Naive thymus-derived CD4-positive, alpha-beta T cell (primary cell): ENCODE measurements around the gene NOP16. TPM values are rescaled to one million over a fixed set of nuclear protein-coding genes. Genes with fewer than 3 reads are reported as not detected.

Experiments used
- ATAC-seq: fragments of 150-1000 bp; cut with Tn5 transposase; 2 replicates; pipeline ENCODE4 v1.10.0; 2021; ENCODE audit warnings: mild to moderate bottlenecking, moderate library complexity
- CTCF ChIA-PET: fragments of 350-600 bp; sonication (Branson Sonifier 250); formaldehyde crosslinking; loops from one replicate; lab custom pipeline; 2021; ENCODE audit warnings: antibody characterized with exemption; lab: Charles Lee
- POLR2A ChIA-PET: fragments of 350-600 bp; sonication (Branson Sonifier 250); formaldehyde crosslinking; loops from one replicate; lab custom pipeline; 2021; ENCODE audit warnings: antibody characterized with exemption, inconsistent platforms; lab: Charles Lee
- DNase-seq, 9 donors: peaks; one replicate each; pipeline versions ENCODE4 v3.0.0 to v3.0.0-alpha.2; 2020 to 2022; ENCODE audit warnings: mixed read lengths in 1 of 9
- H3K27ac ChIP-seq: one replicate; pipeline ENCODE4 v1.7.0; 2013; ENCODE audit warnings: mild to moderate bottlenecking, low read depth, low read length, moderate library complexity
- H3K27me3 ChIP-seq, 2 donors: one replicate each; pipeline ENCODE4 v1.7.0; 2013; ENCODE audit warnings: low read length in 2 of 2, mild to moderate bottlenecking in 2 of 2, moderate library complexity in 2 of 2; ENCODE audit not compliant: control insufficient read depth in 2 of 2, insufficient read depth in 2 of 2
- H3K36me3 ChIP-seq, 3 experiments: 1 replicate in 2 of 3; 2 replicates in 1 of 3; pipeline ENCODE4 v1.7.0; 2013; ENCODE audit warnings: low read length in 3 of 3, mild to moderate bottlenecking in 3 of 3, moderate library complexity in 1 of 3; ENCODE audit not compliant: insufficient read depth in 3 of 3, control insufficient read depth in 2 of 3
- H3K4me1 ChIP-seq, 2 donors: one replicate each; pipeline ENCODE4 v1.7.0; 2013; ENCODE audit warnings: low read length in 2 of 2, mild to moderate bottlenecking in 2 of 2, moderate library complexity in 1 of 2; ENCODE audit not compliant: control insufficient read depth in 2 of 2, insufficient read depth in 2 of 2
- H3K4me3 ChIP-seq: 2 replicates; pipeline ENCODE4 v1.7.0; 2013; ENCODE audit warnings: mild to moderate bottlenecking, low read length
- H3K9me3 ChIP-seq, 3 experiments: 1 replicate in 2 of 3; 2 replicates in 1 of 3; pipeline ENCODE4 v1.7.0; 2013; ENCODE audit warnings: low read length in 3 of 3; ENCODE audit not compliant: control insufficient read depth in 2 of 3
- H3K27ac Mint-ChIP-seq, 9 donors: one replicate each; pipeline ENCODE4 v1.8.0; 2020 to 2022; ENCODE audit warnings: mixed read lengths in 9 of 9, mild to moderate bottlenecking in 8 of 9, moderate library complexity in 5 of 9, inconsistent platforms in 2 of 9
- H3K27me3 Mint-ChIP-seq, 5 donors: one replicate each; pipeline ENCODE4 v1.8.0; 2021 to 2022; ENCODE audit warnings: mixed read lengths in 5 of 5, mild to moderate bottlenecking in 1 of 5
- H3K36me3 Mint-ChIP-seq, 5 donors: one replicate each; pipeline ENCODE4 v1.8.0; 2020 to 2022; ENCODE audit warnings: mixed read lengths in 5 of 5, mild to moderate bottlenecking in 3 of 5, inconsistent platforms in 1 of 5
- H3K4me1 Mint-ChIP-seq, 7 donors: one replicate each; pipeline ENCODE4 v1.8.0; 2020 to 2022; ENCODE audit warnings: mixed read lengths in 7 of 7, mild to moderate bottlenecking in 3 of 7, inconsistent platforms in 1 of 7
- H3K4me3 Mint-ChIP-seq, 10 donors: one replicate each; pipeline ENCODE4 v1.8.0; 2020 to 2022; ENCODE audit warnings: mild to moderate bottlenecking in 10 of 10, mixed read lengths in 10 of 10, moderate library complexity in 6 of 10, inconsistent platforms in 2 of 10
- H3K9me3 Mint-ChIP-seq, 11 donors: one replicate each; pipeline ENCODE4 v1.8.0; 2020 to 2022; ENCODE audit warnings: mixed read lengths in 11 of 11, mild to moderate bottlenecking in 4 of 11, inconsistent platforms in 1 of 11, moderate library complexity in 1 of 11
- intact Hi-C, 2 donors: fragments of 100-400 bp; cut with micrococcal nuclease; formaldehyde crosslinking; loops; one replicate each; pipeline ENCODE4 v1.15.1; 2023
- polyA plus RNA-seq, 2 donors: library from polyadenylated mRNA; unstranded; fragments of 300-500 nt; fragmentation: Illumina TruSeq; gene quantifications; one replicate each; pipeline ENCODE4 v1.2.3, GENCODE V29; 2021
- total RNA-seq, 6 experiments: library from RNA in 5 of 6; stranded (reverse) in 5 of 6; gene quantifications; 1 replicate in 5 of 6; 2 replicates in 1 of 6; pipeline ENCODE4 v1.2.3 and lab custom pipeline; 2021 to 2026

The NOP16 gene
- total and polyA plus RNA-seq, 7 experiments from 2014 or later, result 12.8 to 42.2 (median 22.3) TPM

- H3K4me3 Mint-ChIP-seq, result no peak overlapping the region
- H3K4me1 Mint-ChIP-seq, result peaks cover 0 to 9% (median 6%) of the 10 kb centered on the region in 7 donors
- DNase-seq (no peak), ATAC-seq (no peak)
- Histone ChIP-seq H3K4me1 (no peaks in the 10 kb centered on the region), H3K36me3 (no peaks in the 10 kb centered on the region), H3K27me3 (no peaks in the 10 kb centered on the region), H3K27ac (no peak overlapping the region), H3K9me3 (no peaks in the 10 kb centered on the region), H3K4me3 (no peak overlapping the region)
- H3K9me3 Mint-ChIP-seq, result peaks cover 0 to 7% (median 0%) of the 10 kb centered on the region in 11 donors
- peaks cover 0 to 4% (median 0%) of the 10 kb centered on the region in 5 donors for H3K36me3 Mint-ChIP-seq
- CTCF ChIA-PET, result no interaction called here
- H3K27ac Mint-ChIP-seq, result no peak overlapping the region
- POLR2A ChIA-PET, result no interaction called here
- intact Hi-C loops, result no loop called here
- peaks cover 0 to 35% (median 0%) of the 10 kb centered on the region in 5 donors for H3K27me3 Mint-ChIP-seq
These were observed 37.4 kb upstream of the NOP16 start for GRCh38 chr5:176425791-176426190.

- ChIA-PET POLR2A (no interaction called here), CTCF (no interaction called here)
- Histone ChIP-seq H3K4me3 (no peak overlapping the region), H3K36me3 (no peaks in the 10 kb centered on the region), H3K4me1 (no peaks in the 10 kb centered on the region), H3K9me3 (no peaks in the 10 kb centered on the region), H3K27ac (no peak overlapping the region), H3K27me3 (no peaks in the 10 kb centered on the region)
- Mint-ChIP-seq H3K36me3 (peaks cover 0 to 4% (median 0%) of the 10 kb centered on the region in 5 donors), H3K4me1 (peaks cover 0 to 3% (median under 1%) of the 10 kb centered on the region in 7 donors), H3K4me3 (no peak overlapping the region), H3K27me3 (peaks cover 0 to 37% (median 0%) of the 10 kb centered on the region in 5 donors), H3K9me3 (peaks cover 0 to 10% (median 0%) of the 10 kb centered on the region in 11 donors), H3K27ac (no peak overlapping the region)
- DNase-seq (no peak), ATAC-seq (no peak)
- intact Hi-C loops, result no loop called here
These were observed 36.7 kb upstream of the NOP16 start for GRCh38 chr5:176425138-176425537.

GRCh38 chr5:176424181-176424580 lies 35.8 kb upstream of the NOP16 start:
- Mint-ChIP-seq H3K4me1 (peaks cover 0 to 2% (median 0%) of the 10 kb centered on the region in 7 donors), H3K9me3 (peaks cover 0 to 10% (median 0%) of the 10 kb centered on the region in 11 donors), H3K27ac (no peak overlapping the region), H3K27me3 (peaks cover 0 to 44% (median 0%) of the 10 kb centered on the region in 5 donors), H3K36me3 (peaks cover 0 to 4% (median 0%) of the 10 kb centered on the region in 5 donors), H3K4me3 (no peak overlapping the region)
- ATAC-seq, result no peak
- intact Hi-C loops, result no loop called here
- H3K9me3 ChIP-seq, result no peaks in the 10 kb centered on the region
- ChIA-PET CTCF (interaction anchor here (0.5 kb wide), 1 partner anchor 91 kb away, joined by 4 read pairs; no protein-coding TSS in a partner anchor), POLR2A (no interaction called here)
- H3K27me3 ChIP-seq, result no peaks in the 10 kb centered on the region
- no peak for DNase-seq
- no peak overlapping the region for H3K4me3 ChIP-seq
- H3K4me1 ChIP-seq, result no peaks in the 10 kb centered on the region
- no peaks in the 10 kb centered on the region for H3K36me3 ChIP-seq
- H3K27ac ChIP-seq, result no peak overlapping the region

- Mint-ChIP-seq H3K36me3 (peaks cover 0 to 4% (median 0%) of the 10 kb centered on the region in 5 donors), H3K27ac (no peak overlapping the region), H3K27me3 (peaks cover 0 to 46% (median 0%) of the 10 kb centered on the region in 5 donors), H3K4me3 (no peak overlapping the region), H3K9me3 (peaks cover 0 to 10% (median 0%) of the 10 kb centered on the region in 11 donors), H3K4me1 (peaks cover 3 to 14% (median 8%) of the 10 kb centered on the region in 7 donors)
- no peaks in the 10 kb centered on the region for H3K27me3 ChIP-seq
- DNase-seq (no peak), ATAC-seq (no peak)
- POLR2A ChIA-PET, result interaction anchor here (1.1 kb wide), 1 partner anchor 27 kb away, joined by 5 read pairs; no protein-coding TSS in a partner anchor
- H3K27ac ChIP-seq, result no peak overlapping the region
- peaks cover 5 to 7% of the 10 kb centered on the region in 2 donors for H3K4me1 ChIP-seq
- H3K36me3 ChIP-seq, result no peaks in the 10 kb centered on the region
- no peaks in the 10 kb centered on the region for H3K9me3 ChIP-seq
- CTCF ChIA-PET, result no interaction called here
- intact Hi-C loops, result no loop called here
- H3K4me3 ChIP-seq, result no peak overlapping the region
These were observed 32.7 kb upstream of the NOP16 start for GRCh38 chr5:176420972-176421544.

- no peaks in the 10 kb centered on the region for H3K27me3 ChIP-seq
- ATAC-seq (no peak), DNase-seq (no peak)
- H3K4me1 Mint-ChIP-seq, result peaks cover 3 to 21% (median 13%) of the 10 kb centered on the region in 7 donors
- CTCF ChIA-PET, result no interaction called here
- H3K27ac Mint-ChIP-seq, result no peak overlapping the region
- no peaks in the 10 kb centered on the region for H3K9me3 ChIP-seq
- H3K4me3 ChIP-seq, result no peak overlapping the region
- H3K36me3 ChIP-seq, result no peaks in the 10 kb centered on the region
- H3K4me3 Mint-ChIP-seq, result no peak overlapping the region
- H3K27ac ChIP-seq, result no peak overlapping the region
- POLR2A ChIA-PET, result no interaction called here
- intact Hi-C loops, result no loop called here
- H3K4me1 ChIP-seq, result peaks cover 11 to 14% of the 10 kb centered on the region in 2 donors
- H3K36me3 Mint-ChIP-seq, result peaks cover 0 to 4% (median 0%) of the 10 kb centered on the region in 5 donors
- peaks cover 0 to 41% (median 0%) of the 10 kb centered on the region in 5 donors for H3K27me3 Mint-ChIP-seq
- H3K9me3 Mint-ChIP-seq, result peaks cover 0 to 5% (median 0%) of the 10 kb centered on the region in 11 donors
These were observed 31.7 kb upstream of the NOP16 start for GRCh38 chr5:176420086-176420485.

- no peak for DNase-seq
- Mint-ChIP-seq H3K4me3 (peak overlapping the region in 2 of 10 donors; percentile 13 to 30), H3K4me1 (peaks cover 14 to 37% (median 31%) of the 10 kb centered on the region in 7 donors), H3K27ac (peak overlapping the region in 2 of 9 donors; percentile 3 to 57), H3K36me3 (peaks cover 0 to 4% (median 0%) of the 10 kb centered on the region in 5 donors), H3K9me3 (peaks cover 0 to 4% (median 0%) of the 10 kb centered on the region in 11 donors), H3K27me3 (peaks cover 0 to 37% (median 0%) of the 10 kb centered on the region in 5 donors)
- H3K27ac ChIP-seq, result no peak overlapping the region
- no peak overlapping the region for H3K4me3 ChIP-seq
- no peaks in the 10 kb centered on the region for H3K36me3 ChIP-seq
- intact Hi-C loops, result no loop called here
- ChIA-PET CTCF (interaction anchor here (0.6 to 3.3 kb wide), 5 partner anchors 30 to 242 kb away, joined by 3 to 20 read pairs (median 6); partner anchors contain the start of gene FAF2), POLR2A (interaction anchor here (0.6 to 3.0 kb wide), 3 partner anchors 30 to 126 kb away, joined by 3 to 20 read pairs (median 9); partner anchors contain the start of gene FAF2)
- H3K9me3 ChIP-seq, result no peaks in the 10 kb centered on the region
- no peak for ATAC-seq
- H3K27me3 ChIP-seq, result no peaks in the 10 kb centered on the region
- H3K4me1 ChIP-seq, result peaks cover 21 to 28% of the 10 kb centered on the region in 2 donors
These were observed 29.9 kb upstream of the NOP16 start for GRCh38 chr5:176418251-176418650.
